Mucosa of descending colon (tissue), 3 donors: ENCODE measurements around the gene NR4A3. TPM values are rescaled to one million over a fixed set of nuclear protein-coding genes. Genes with fewer than 3 reads are reported as not detected.

ENCODE experiments used
- ATAC-seq: fragments of 200-7000 bp; cut with Tn5 transposase; one replicate; pipeline ENCODE4 v1.9.1; 2020; ENCODE audit warnings: mild to moderate bottlenecking, moderate library complexity
- DNase-seq, 3 donors: peaks; one replicate each; pipeline ENCODE4 v3.0.0-alpha.2; 2020
- H3K36me3 ChIP-seq: fragments of 200-600 bp; one replicate; pipeline ENCODE4 v1.8.0; 2021; ENCODE audit warnings: low read depth, mild to moderate bottlenecking
- H3K4me1 ChIP-seq: fragments of 200-600 bp; one replicate; pipeline ENCODE4 v1.8.0; 2021; ENCODE audit warnings: low read depth, mild to moderate bottlenecking
- H3K4me3 ChIP-seq: fragments of 200-600 bp; one replicate; pipeline ENCODE4 v1.8.0; 2021; ENCODE audit warnings: mild to moderate bottlenecking
- H3K9me3 ChIP-seq: fragments of 200-600 bp; one replicate; pipeline ENCODE4 v1.8.0; 2021; ENCODE audit warnings: mild to moderate bottlenecking
- CTCF ChIP-seq: fragments of 200-600 bp; IDR thresholded peaks from one replicate; pipeline ENCODE4 v1.8.0; 2022; ENCODE audit warnings: antibody characterized with exemption, mild to moderate bottlenecking
- intact Hi-C, 2 donors: fragments of 100-400 bp; cut with DNase I in 1 of 2; cut with micrococcal nuclease in 1 of 2; formaldehyde crosslinking; loops; one replicate each; pipeline versions ENCODE4 v1.11.0 to v1.11.1; 2022; cut with DNase I, micrococcal nuclease
- total RNA-seq, 3 donors: library from RNA; stranded (reverse); fragmentation: NEBNext Ultra II Directional in 2 of 3; extraction: Animal tissue kit (Norgen Biotek cat#: 25700) in 2 of 3; gene quantifications; one replicate each; pipeline versions ENCODE4 v1.2.1 to v1.2.4, GENCODE V29; 2021 to 2023
- donor health status: DM: no; HTN: no; CAD: no; lungs with moderate emphysema.
- donor health status: DM: no; HTN: no; CAD: no.
- donor health status: DM: no; HTN: yes; CAD: no.

The NR4A3 gene
- total RNA-seq, 3 donors from 2014 or later = 0.51 to 25.0 (median 0.69) TPM

GRCh38 chr9:99828417-99829176 lies 6.9 kb downstream of the NR4A3 start:
- intact Hi-C loops = no loop called here
- Histone ChIP-seq H3K4me1 (peaks cover 22% of the 10 kb centered on the region), H3K9me3 (no peaks in the 10 kb centered on the region), H3K4me3 (no peak overlapping the region), H3K36me3 (no peaks in the 10 kb centered on the region)
- ATAC-seq (peak; percentile 38), DNase-seq (peak in 1 of 3 donors; percentile 32)
- no peak for TF ChIP-seq CTCF

- Histone ChIP-seq H3K4me3 (no peak overlapping the region), H3K36me3 (no peaks in the 10 kb centered on the region), H3K4me1 (no peaks in the 10 kb centered on the region), H3K9me3 (no peaks in the 10 kb centered on the region)
- intact Hi-C loops = no loop called here
- ATAC-seq (no peak), DNase-seq (no peak)
- TF ChIP-seq CTCF = no peak
Observed at GRCh38 chr9:99831857-99832557, 10.3 kb downstream of the NR4A3 start.

- no peak for TF ChIP-seq CTCF
- no peaks in the 10 kb centered on the region for H3K36me3 ChIP-seq
- no peak overlapping the region for H3K4me3 ChIP-seq
- H3K9me3 ChIP-seq = no peaks in the 10 kb centered on the region
- ATAC-seq (no peak), DNase-seq (no peak)
- intact Hi-C loops = no loop called here
- no peaks in the 10 kb centered on the region for H3K4me1 ChIP-seq
Observed at GRCh38 chr9:99832558-99832864, 10.8 kb downstream of the NR4A3 start.

- ATAC-seq = no peak
- no peaks in the 10 kb centered on the region for H3K9me3 ChIP-seq
- intact Hi-C loops = no loop called here
- H3K36me3 ChIP-seq = no peaks in the 10 kb centered on the region
- H3K4me3 ChIP-seq = no peak overlapping the region
- no peaks in the 10 kb centered on the region for H3K4me1 ChIP-seq
- DNase-seq = no peak
- TF ChIP-seq CTCF = no peak
Observed at GRCh38 chr9:99833735-99834134, 12.1 kb downstream of the NR4A3 start.

- DNase-seq = no peak
- Histone ChIP-seq H3K4me3 (no peak overlapping the region), H3K36me3 (no peaks in the 10 kb centered on the region), H3K9me3 (no peaks in the 10 kb centered on the region), H3K4me1 (no peaks in the 10 kb centered on the region)
- ATAC-seq = no peak
- TF ChIP-seq CTCF = no peak
- intact Hi-C loops = no loop called here
Observed at GRCh38 chr9:99834474-99834873, 12.8 kb downstream of the NR4A3 start.
